GM12878 (cell line): ENCODE data around the gene GALNTL6.

ENCODE experiments used
- BACH1 ChIP-seq: fragments of 450-650 bp; IDR thresholded peaks from 2 replicates; pipeline ENCODE4 v1.6.1; 2017; ENCODE audit warnings: mild to moderate bottlenecking, borderline replicate concordance
- CTCF ChIP-seq, 3 experiments: IDR thresholded peaks in 2 of 3; conservative IDR thresholded peaks in 1 of 3; 2 replicates each; pipeline ENCODE4 v1.5.1; 2011; ENCODE audit warnings: low read depth in 3 of 3, low read length in 3 of 3, mild to moderate bottlenecking in 3 of 3, control low read depth in 2 of 3, moderate library complexity in 2 of 3, inconsistent platforms in 1 of 3, mixed read lengths in 1 of 3; ENCODE audit not compliant: control insufficient read depth in 2 of 3, insufficient read depth in 1 of 3; ENCODE audit errors: extremely low read depth in 1 of 3
- JUNB ChIP-seq: IDR thresholded peaks from 2 replicates; pipeline ENCODE4 v1.6.1; 2016; ENCODE audit warnings: antibody characterized with exemption, mild to moderate bottlenecking
- NR2C2 ChIP-seq: IDR thresholded peaks from 2 replicates; pipeline ENCODE4 v1.6.1; 2011; ENCODE audit warnings: borderline replicate concordance, low read depth; ENCODE audit not compliant: control insufficient read depth, insufficient read length
- POLR2AphosphoS2 ChIP-seq: IDR thresholded peaks from 2 replicates; pipeline ENCODE4 v1.6.1; 2011; ENCODE audit warnings: low read depth, mild to moderate bottlenecking, low read length, improper control_type of control experiment, moderate library complexity
- PRDM15 ChIP-seq: fragments of 450-650 bp; formaldehyde crosslinking; IDR thresholded peaks from 2 replicates; pipeline ENCODE4 v1.4.0; 2020; ENCODE audit warnings: mild to moderate bottlenecking, moderate library complexity
- RBBP5 ChIP-seq: fragments of 200-600 bp; sonication (generic); conservative IDR thresholded peaks from 2 replicates; pipeline ENCODE4 v1.6.1; 2016
- SIN3A ChIP-seq: IDR thresholded peaks from 2 replicates; pipeline ENCODE4 v1.6.1; 2012; ENCODE audit warnings: low read depth, low read length, improper control_type of control experiment

DNA sequence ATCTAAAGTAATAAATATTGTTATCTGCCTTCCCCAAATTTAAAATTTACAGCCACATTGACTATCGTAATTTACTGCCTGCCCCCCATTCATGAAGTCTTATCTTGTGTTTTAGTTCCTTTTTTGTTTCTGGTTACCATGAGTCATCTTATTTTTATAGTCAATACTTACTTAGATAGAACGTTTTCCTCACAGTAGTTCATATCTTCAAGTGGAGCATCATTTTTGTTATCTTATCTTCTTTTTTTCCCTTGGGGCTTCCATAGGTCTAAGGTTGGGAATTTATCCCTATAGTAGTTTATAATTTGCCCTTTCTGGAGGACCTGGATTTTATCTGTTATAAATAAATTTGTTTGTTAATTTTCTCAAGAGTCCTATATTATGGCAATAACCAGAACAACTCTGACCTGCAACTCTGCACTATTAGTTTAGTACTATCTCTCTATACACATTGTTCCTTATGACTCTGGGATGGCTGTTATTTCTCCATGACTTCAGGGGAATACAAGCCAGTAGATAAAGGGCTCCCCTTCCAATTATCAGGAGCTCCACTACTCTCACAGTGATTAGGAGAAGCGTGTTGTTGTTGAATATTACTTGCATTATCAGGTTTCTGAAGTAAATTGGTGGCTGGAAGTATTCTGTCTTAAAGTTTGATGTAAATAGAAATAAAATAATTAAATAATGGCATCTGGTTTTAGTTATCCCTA lies 330.6 kb downstream of the GALNTL6 start:
- no peak for TF ChIP-seq RBBP5
- TF ChIP-seq NR2C2 = no peak
- no peak for TF ChIP-seq JUNB
- no peak for TF ChIP-seq CTCF (IDR thresholded peaks at IDR 0.05 in 2 of 3, conservative IDR thresholded peaks at IDR 0.05 in 1 of 3; ENCODE audit: control insufficient read depth in 2 of 3, extremely low read depth in 1 of 3, insufficient read depth in 1 of 3, low read depth in 3 of 3, low read length in 3 of 3)
- no peak for TF ChIP-seq BACH1
- no peak for TF ChIP-seq POLR2AphosphoS2
- no peak for TF ChIP-seq PRDM15 (CRISPR knock-in tag)
- TF ChIP-seq SIN3A = no peak
